DND-41 (cell line): ENCODE measurements around the gene KRTAP10-7.

Experiments
- EZH2 ChIP-seq: IDR thresholded peaks from 3 replicates; pipeline ENCODE4 v1.6.1; 2012; ENCODE audit warnings: borderline replicate concordance, low read depth, mild to moderate bottlenecking, moderate library complexity, low read length, inconsistent platforms; ENCODE audit not compliant: severe bottlenecking
- TF ChIP-seq, protein P1 (sequence below): IDR thresholded peaks from 2 replicates; pipeline ENCODE4 v1.5.1; 2012; ENCODE audit warnings: borderline replicate concordance, low read length, moderate library complexity, mild to moderate bottlenecking; ENCODE audit not compliant: poor library complexity, severe bottlenecking; ENCODE audit errors: extremely low read depth

DNA sequence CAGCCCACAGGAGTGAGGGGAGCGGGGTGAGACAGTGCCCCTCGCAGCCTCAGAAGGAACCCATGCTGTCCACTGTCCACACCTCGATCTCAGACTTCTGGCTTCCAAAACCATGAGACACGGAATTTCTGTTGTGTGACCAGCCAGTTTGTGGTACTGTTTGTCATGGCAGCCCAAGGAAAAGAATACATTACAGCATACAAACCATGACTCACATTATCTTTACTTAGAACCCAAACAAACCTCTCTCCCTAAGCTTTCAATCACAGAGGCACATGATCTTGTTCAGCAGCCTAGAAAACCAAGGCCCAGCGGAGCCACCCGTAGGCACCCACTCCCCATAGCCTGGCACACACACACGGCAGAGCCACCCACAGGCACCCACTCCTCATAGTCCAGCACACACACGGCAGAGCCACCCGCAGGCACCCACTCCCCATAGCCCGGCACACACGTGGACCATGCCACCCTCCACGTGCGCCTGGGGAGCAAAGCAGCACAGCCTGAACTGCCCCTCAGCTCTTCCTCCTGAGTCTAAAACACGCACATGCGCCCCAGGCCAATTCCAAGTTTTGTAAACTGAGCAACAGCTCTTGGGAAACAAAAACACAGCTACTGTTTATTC lies 27.3 kb upstream of the KRTAP10-7 start:
- TF ChIP-seq, protein P1, sequence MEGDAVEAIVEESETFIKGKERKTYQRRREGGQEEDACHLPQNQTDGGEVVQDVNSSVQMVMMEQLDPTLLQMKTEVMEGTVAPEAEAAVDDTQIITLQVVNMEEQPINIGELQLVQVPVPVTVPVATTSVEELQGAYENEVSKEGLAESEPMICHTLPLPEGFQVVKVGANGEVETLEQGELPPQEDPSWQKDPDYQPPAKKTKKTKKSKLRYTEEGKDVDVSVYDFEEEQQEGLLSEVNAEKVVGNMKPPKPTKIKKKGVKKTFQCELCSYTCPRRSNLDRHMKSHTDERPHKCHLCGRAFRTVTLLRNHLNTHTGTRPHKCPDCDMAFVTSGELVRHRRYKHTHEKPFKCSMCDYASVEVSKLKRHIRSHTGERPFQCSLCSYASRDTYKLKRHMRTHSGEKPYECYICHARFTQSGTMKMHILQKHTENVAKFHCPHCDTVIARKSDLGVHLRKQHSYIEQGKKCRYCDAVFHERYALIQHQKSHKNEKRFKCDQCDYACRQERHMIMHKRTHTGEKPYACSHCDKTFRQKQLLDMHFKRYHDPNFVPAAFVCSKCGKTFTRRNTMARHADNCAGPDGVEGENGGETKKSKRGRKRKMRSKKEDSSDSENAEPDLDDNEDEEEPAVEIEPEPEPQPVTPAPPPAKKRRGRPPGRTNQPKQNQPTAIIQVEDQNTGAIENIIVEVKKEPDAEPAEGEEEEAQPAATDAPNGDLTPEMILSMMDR = no peak
- no peak for TF ChIP-seq EZH2
